ENCODE measurements around the gene KIAA0319L. TPM values are rescaled to one million over a fixed set of nuclear protein-coding genes. Genes with fewer than 3 reads are reported as not detected.

KIAA0319L gene
- total RNA-seq, 1 experiment from 2014 or later, result 70.0 TPM

- ATAC-seq (no peak; the same call in 1 of the 2 replicates), DNase-seq (ENCODE audit: low spot score) (no peak)
- H3K36me3 Mint-ChIP-seq, result peaks cover 18% of the 10 kb centered on the region
- no peak overlapping the region for H3K4me3 Mint-ChIP-seq
- no peaks in the 10 kb centered on the region for H3K9me3 Mint-ChIP-seq
- H3K27ac Mint-ChIP-seq, result no peak overlapping the region
- ChIA-PET CTCF (interaction anchor here (1.4 kb wide), 1 partner anchor 55 kb away, joined by 7 read pairs; no protein-coding TSS in a partner anchor), POLR2A (no interaction called here)
- no peaks in the 10 kb centered on the region for H3K4me1 Mint-ChIP-seq
- no peaks in the 10 kb centered on the region for H3K27me3 Mint-ChIP-seq (ENCODE audit: low read depth)
- TF ChIP-seq JAZF1 (CRISPR knock-in tag; IDR thresholded peaks at IDR 0.05) (no peak), ZNF281 (CRISPR knock-in tag; IDR thresholded peaks at IDR 0.05) (no peak), ZNF219 (CRISPR knock-in tag; IDR thresholded peaks at IDR 0.05; ENCODE audit: borderline replicate concordance) (no peak), ZNF396 (CRISPR knock-in tag; IDR thresholded peaks at IDR 0.05; ENCODE audit: borderline replicate concordance) (no peak), ZNF121 (CRISPR knock-in tag; IDR thresholded peaks at IDR 0.05) (no peak), ZNF671 (CRISPR knock-in tag; IDR thresholded peaks at IDR 0.05) (no peak)
- TF ChIP-seq, protein P1, sequence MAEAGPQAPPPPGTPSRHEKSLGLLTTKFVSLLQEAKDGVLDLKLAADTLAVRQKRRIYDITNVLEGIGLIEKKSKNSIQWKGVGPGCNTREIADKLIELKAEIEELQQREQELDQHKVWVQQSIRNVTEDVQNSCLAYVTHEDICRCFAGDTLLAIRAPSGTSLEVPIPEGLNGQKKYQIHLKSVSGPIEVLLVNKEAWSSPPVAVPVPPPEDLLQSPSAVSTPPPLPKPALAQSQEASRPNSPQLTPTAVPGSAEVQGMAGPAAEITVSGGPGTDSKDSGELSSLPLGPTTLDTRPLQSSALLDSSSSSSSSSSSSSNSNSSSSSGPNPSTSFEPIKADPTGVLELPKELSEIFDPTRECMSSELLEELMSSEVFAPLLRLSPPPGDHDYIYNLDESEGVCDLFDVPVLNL (CRISPR knock-in tag; IDR thresholded peaks at IDR 0.05; ENCODE audit: borderline replicate concordance, low read depth), result no peak
- TF ChIP-seq, protein P2, sequence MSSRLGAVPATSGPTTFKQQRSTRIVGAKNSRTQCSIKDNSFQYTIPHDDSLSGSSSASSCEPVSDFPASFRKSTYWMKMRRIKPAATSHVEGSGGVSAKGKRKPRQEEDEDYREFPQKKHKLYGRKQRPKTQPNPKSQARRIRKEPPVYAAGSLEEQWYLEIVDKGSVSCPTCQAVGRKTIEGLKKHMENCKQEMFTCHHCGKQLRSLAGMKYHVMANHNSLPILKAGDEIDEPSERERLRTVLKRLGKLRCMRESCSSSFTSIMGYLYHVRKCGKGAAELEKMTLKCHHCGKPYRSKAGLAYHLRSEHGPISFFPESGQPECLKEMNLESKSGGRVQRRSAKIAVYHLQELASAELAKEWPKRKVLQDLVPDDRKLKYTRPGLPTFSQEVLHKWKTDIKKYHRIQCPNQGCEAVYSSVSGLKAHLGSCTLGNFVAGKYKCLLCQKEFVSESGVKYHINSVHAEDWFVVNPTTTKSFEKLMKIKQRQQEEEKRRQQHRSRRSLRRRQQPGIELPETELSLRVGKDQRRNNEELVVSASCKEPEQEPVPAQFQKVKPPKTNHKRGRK (CRISPR knock-in tag; IDR thresholded peaks at IDR 0.05; ENCODE audit: borderline replicate concordance), result no peak
- TF ChIP-seq, protein P3, sequence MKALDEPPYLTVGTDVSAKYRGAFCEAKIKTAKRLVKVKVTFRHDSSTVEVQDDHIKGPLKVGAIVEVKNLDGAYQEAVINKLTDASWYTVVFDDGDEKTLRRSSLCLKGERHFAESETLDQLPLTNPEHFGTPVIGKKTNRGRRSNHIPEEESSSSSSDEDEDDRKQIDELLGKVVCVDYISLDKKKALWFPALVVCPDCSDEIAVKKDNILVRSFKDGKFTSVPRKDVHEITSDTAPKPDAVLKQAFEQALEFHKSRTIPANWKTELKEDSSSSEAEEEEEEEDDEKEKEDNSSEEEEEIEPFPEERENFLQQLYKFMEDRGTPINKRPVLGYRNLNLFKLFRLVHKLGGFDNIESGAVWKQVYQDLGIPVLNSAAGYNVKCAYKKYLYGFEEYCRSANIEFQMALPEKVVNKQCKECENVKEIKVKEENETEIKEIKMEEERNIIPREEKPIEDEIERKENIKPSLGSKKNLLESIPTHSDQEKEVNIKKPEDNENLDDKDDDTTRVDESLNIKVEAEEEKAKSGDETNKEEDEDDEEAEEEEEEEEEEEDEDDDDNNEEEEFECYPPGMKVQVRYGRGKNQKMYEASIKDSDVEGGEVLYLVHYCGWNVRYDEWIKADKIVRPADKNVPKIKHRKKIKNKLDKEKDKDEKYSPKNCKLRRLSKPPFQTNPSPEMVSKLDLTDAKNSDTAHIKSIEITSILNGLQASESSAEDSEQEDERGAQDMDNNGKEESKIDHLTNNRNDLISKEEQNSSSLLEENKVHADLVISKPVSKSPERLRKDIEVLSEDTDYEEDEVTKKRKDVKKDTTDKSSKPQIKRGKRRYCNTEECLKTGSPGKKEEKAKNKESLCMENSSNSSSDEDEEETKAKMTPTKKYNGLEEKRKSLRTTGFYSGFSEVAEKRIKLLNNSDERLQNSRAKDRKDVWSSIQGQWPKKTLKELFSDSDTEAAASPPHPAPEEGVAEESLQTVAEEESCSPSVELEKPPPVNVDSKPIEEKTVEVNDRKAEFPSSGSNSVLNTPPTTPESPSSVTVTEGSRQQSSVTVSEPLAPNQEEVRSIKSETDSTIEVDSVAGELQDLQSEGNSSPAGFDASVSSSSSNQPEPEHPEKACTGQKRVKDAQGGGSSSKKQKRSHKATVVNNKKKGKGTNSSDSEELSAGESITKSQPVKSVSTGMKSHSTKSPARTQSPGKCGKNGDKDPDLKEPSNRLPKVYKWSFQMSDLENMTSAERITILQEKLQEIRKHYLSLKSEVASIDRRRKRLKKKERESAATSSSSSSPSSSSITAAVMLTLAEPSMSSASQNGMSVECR (CRISPR knock-in tag; IDR thresholded peaks at IDR 0.05; ENCODE audit: borderline replicate concordance), result no peak
Measured at GRCh38 chr1:35505911-35506798, 51.0 kb downstream of the KIAA0319L start.

DNA sequence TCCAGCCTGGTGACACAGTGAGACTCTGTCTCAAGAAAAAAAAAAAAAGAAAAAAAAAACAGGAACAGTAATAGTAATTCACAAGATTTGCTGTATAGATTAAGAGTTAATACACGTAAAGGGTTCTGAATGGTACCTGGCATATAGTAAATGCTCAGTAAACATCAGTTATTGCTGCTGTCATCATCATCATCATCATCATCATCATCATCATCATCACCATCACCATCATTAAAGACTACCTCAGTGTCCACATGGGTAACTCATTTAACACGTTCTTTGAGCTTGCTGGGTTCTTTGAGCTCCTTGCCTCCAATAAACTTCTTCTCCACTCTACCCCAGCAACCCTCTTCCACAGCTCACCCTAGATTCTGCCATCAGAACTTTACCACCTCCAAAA, 55.0 kb downstream of the KIAA0319L start:
- ATAC-seq, result no peak
- TF ChIP-seq, protein P4, sequence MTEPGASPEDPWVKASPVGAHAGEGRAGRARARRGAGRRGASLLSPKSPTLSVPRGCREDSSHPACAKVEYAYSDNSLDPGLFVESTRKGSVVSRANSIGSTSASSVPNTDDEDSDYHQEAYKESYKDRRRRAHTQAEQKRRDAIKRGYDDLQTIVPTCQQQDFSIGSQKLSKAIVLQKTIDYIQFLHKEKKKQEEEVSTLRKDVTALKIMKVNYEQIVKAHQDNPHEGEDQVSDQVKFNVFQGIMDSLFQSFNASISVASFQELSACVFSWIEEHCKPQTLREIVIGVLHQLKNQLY (CRISPR knock-in tag; IDR thresholded peaks at IDR 0.05), result no peak
- TF ChIP-seq CBFB (CRISPR knock-in tag; IDR thresholded peaks at IDR 0.05; ENCODE audit: low read depth) (no peak), NFE2L1 (CRISPR knock-in tag; IDR thresholded peaks at IDR 0.05) (no peak), NFYB (CRISPR knock-in tag; conservative IDR thresholded peaks at IDR 0.05; ENCODE audit: low read depth) (no peak), ATF2 (CRISPR knock-in tag; IDR thresholded peaks at IDR 0.05; ENCODE audit: borderline replicate concordance, low read depth) (no peak)
- TF ChIP-seq, protein P5, sequence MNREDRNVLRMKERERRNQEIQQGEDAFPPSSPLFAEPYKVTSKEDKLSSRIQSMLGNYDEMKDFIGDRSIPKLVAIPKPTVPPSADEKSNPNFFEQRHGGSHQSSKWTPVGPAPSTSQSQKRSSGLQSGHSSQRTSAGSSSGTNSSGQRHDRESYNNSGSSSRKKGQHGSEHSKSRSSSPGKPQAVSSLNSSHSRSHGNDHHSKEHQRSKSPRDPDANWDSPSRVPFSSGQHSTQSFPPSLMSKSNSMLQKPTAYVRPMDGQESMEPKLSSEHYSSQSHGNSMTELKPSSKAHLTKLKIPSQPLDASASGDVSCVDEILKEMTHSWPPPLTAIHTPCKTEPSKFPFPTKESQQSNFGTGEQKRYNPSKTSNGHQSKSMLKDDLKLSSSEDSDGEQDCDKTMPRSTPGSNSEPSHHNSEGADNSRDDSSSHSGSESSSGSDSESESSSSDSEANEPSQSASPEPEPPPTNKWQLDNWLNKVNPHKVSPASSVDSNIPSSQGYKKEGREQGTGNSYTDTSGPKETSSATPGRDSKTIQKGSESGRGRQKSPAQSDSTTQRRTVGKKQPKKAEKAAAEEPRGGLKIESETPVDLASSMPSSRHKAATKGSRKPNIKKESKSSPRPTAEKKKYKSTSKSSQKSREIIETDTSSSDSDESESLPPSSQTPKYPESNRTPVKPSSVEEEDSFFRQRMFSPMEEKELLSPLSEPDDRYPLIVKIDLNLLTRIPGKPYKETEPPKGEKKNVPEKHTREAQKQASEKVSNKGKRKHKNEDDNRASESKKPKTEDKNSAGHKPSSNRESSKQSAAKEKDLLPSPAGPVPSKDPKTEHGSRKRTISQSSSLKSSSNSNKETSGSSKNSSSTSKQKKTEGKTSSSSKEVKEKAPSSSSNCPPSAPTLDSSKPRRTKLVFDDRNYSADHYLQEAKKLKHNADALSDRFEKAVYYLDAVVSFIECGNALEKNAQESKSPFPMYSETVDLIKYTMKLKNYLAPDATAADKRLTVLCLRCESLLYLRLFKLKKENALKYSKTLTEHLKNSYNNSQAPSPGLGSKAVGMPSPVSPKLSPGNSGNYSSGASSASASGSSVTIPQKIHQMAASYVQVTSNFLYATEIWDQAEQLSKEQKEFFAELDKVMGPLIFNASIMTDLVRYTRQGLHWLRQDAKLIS (CRISPR knock-in tag; IDR thresholded peaks at IDR 0.05; ENCODE audit: borderline replicate concordance), result no peak

More for the DNA sequence above, 55.0 kb downstream of the KIAA0319L start:
- Mint-ChIP-seq H3K27ac (no peak overlapping the region), H3K36me3 (peaks cover 20% of the 10 kb centered on the region), H3K4me3 (no peak overlapping the region), H3K9me3 (no peaks in the 10 kb centered on the region), H3K27me3 (ENCODE audit: low read depth) (no peaks in the 10 kb centered on the region), H3K4me1 (no peaks in the 10 kb centered on the region)
- DNase-seq (ENCODE audit: low spot score), result no peak
- ChIA-PET CTCF (interaction anchor here (1.3 kb wide), 1 partner anchor 43 kb away, joined by 3 read pairs; no protein-coding TSS in a partner anchor), POLR2A (no interaction called here)
